Amniotic stem cell (primary cell): ENCODE measurements around the gene SMCO2.

Source experiments
- DNase-seq: peaks from one replicate; lab custom pipeline; 2025; lab: John Stamatoyannopoulos, UW

Gene SMCO2

DNA sequence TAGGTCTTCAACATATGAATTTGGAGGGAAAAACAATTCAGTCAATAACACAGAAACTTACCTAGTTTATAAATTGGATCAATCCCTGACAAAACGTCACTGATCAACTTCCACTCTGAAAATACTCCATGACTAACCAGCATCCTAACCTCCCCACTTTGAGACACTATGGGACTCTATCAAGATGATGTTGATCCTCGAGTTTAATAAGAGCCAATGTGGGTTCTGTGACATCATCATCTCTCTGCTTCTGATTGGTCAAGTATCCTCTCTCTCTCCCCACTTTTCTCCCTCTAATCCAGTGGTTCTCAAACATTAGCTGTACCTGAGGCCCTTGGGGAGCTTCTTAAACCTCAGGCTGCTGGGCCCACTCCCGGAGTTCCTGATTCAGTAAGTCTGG is at the start of gene SMCO2:
Gene SMCO2, plus strand, starts transcription at position 301 of the 400 bp plus-strand sequence. CDS start 23,896 bp downstream, outside the sequence.
- no peak for DNase-seq

DNA sequence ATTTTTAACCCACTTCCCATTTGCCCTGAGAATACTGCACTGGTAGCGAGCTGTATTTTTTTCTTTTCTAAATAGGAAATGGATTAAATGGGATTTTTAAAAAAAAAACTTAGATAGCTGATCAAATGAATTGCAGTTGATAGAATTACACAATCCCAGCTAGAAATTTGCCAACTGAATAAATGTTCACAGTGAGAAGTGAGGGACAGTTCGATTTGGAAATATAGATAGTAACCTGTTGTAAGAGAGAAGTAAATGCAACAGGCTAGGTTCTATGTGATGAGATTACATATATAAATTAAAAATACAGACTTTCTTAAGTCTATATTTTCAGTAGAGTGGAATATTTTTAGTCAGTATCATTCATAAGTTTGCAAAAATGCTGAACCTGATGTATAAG is 48.1 kb upstream of the SMCO2 start:
- no peak for DNase-seq

DNA sequence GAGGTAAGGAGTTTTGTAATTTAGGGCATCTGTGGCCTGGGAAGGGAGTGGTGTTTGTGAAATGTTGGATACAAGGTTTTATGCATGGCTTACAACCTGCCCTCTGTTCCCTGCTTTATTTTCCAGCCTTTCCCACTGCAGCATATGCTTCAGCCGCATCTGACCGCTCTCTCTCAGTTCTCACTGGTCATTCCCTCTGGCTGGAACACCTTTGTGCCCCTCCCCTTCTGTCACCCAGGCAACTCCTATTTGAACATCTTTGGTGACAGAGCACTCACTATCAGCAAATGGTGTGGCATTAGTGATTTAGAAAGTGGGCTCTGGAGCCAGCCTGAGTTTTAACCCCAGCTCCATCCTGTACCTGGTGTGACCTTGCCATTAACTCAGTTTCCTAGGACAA is 47.5 kb upstream of the SMCO2 start:
- no peak for DNase-seq

DNA sequence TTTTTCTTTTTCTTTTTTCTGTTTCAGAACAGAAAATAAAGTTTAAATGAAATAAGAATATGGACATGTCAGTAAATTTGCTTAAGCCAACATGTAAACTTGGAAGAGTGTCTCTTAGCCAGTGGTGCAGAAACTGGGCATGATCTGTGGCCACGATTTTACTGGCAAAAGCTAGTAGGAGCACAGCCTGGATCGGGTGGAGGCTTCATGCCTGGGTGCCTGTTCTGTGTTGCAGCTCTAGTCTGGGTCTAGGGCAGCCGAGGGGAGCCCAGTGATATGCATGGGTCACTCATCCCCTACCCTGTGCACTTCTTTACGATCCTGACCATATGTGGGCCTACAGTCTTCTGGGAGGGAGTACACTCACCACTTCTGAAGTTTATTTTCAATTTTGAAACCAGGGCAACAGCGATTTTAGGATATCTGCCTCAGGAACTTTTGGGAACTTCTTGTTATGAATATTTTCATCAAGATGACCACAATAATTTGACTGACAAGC is 45.6 kb upstream of the SMCO2 start:
- DNase-seq, result no peak

DNA sequence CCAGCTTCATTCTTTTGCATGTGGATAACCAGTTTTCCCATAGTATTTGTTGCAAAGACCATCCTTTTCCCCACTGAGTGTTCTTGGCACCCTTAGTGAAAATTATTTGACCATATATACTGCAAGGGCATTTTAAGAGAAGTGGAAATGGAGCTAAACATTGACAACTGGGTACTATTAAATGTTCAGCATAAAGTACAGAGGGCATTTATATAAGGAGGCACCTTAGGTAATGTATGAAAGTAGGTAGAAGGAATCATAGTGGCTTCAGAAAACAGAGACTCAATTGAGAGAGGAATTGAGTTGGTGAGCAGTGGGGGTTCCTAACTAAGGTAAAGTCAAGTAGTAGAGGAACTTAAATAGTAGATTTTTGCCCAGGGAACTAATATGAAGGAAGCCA is 34.5 kb upstream of the SMCO2 start:
- DNase-seq, result no peak

DNA sequence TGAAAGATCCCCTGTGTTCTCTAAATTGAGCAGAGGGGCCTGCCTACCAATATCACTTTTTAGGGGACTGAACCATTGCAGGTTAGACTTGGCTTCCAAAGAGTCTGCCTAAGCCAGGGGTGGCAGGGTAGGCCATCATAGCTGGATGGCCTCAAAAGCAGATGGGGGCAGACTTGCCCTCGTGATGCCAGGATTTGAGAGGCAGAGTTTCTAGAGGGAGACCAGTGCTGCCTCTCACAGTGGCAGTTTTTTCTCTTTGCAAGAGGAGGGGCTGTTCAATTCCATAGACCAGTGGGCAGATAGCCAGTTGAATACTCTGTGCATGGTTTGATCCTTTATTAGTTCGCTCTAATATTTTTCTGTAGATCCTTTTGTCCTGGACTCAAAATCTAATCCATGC is 23.8 kb upstream of the SMCO2 start:
- no peak for DNase-seq

DNA sequence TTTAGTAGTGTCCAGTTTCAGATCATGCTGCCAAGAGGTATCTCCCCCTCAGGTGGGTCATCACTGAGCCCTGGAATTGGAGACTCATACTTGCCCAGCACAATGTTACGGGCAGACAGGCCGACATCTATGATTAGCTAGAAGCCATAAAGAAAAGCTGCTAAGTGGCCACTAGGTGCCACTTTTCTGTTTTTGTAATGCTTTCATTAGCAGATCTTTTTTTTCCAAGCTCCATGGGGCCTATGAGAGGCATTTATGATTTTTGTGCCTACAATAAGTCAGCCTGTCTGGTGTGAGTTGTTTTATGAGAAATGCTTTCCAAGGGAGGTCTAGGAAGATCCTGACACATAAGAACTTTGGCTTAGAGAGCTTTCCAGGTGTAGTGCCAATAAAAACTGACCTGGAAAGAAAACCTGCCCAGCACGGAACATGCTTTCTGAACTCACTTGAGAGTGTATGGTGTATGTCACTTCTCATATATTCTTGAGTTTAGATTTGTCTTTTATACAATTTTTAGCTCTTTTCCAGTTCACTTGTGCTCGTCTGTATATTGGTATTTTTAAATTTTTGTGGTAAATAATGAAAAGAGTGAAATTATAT is 21.8 kb upstream of the SMCO2 start:
- no peak for DNase-seq

DNA sequence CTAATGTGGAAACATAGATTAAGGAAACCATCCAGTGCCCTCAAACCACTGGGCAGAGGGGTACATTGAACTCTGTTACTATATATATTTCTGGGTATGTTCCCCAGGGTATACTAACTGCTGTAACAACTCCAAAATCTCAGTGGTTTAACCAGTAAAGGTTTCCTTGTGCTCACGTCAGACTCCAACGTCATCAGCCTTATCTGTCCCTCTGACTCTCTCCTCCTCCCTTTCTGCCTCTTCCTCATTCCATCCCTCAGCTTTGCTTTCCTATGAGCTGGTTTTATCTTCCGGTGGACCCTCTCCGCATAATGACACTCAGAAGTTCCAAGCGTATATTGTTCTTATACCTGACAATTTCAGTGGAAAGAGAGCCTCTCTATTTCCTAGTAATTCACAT is 21.2 kb upstream of the SMCO2 start:
- DNase-seq, result no peak

DNA sequence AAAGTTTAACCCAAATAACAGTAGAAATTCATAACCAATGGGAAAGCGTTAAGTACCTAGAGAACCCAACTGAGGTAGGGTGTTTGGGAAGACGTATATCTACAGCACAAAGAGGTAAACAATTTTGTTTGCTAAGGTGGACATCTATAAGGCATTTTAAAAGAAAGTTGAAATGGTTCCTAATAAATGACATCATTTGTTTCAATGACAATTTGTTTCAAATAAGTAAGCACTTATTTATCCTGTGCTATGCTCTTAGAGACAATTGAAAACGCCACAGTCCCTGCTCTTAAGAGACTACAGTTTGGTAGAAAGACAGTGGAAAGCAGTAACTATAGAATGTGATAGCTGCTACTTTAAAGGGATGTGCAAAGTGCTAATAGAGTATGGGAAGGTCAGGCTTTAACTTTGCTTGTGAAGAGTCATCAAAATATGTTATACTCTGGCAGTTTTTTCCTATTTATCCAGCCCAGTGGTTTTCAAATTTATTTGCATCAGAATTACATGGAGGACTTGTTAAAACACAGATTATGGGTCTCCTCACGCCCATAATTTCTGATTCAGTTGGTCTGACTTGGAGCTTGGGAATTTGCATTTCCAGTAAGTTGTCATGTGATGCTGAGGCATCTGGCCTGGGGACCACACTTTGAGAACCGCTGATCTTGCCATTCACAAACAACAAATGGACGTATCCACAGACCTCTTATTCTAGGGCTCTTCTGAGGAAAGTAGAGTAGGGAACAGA is 19.6 kb upstream of the SMCO2 start:
- no peak for DNase-seq

DNA sequence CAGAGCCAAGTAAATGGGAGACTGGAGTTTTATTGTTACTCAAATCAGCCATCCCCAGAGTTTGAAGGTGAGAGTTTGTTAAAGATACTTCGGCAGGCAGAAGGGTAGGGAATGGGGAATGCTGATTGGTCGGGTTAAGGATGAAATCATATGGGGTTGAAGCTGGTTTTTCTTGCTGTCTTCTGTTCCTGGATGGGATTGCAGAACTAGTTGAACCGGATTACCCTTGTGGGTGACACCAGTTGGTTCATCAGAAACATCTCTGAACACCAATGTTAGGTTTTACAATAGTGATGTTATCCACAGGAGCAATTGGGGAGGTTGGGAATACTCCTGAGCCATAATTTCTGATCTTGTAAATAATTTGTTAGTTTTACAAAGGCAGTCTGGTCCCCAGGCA is 18.7 kb upstream of the SMCO2 start:
- no peak for DNase-seq

DNA sequence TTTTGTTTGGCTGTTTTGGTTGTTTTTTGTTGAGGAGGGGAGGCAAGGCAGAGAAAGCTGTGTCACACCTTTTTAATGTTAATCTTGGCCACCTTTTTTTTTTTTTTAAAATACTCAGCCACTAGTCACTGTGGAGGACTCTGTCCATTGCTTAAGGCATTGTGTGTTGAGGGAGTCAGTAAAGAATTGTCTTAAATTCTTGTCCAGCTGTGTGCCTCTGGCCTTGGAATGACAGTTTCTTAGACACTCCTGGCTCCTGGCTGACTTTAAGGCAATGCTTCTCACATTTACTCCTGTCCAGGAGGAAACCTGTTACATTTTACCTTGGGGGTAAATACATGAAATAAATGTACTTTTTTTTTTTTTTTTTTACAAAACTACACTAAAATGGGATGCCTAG is 18.1 kb upstream of the SMCO2 start:
- no peak for DNase-seq

DNA sequence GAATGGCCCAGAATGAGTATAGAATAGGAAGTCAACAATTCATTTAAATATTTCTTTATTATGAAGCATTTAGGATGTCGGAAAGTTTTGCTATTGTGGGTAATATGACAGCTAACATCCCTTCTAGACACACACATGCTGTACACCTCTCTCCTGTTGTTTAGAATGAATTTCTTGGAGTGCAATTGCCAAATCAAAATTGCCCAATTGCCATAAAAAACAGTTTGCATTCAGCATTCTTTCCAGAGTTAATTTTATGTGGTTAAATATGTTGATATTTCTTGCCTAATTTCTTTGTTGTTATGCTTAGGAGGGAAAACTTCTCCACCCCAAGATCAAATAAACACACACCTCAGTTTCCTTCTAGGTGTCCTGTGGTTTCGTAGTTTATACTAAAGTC is 16.9 kb upstream of the SMCO2 start:
- no peak for DNase-seq

DNA sequence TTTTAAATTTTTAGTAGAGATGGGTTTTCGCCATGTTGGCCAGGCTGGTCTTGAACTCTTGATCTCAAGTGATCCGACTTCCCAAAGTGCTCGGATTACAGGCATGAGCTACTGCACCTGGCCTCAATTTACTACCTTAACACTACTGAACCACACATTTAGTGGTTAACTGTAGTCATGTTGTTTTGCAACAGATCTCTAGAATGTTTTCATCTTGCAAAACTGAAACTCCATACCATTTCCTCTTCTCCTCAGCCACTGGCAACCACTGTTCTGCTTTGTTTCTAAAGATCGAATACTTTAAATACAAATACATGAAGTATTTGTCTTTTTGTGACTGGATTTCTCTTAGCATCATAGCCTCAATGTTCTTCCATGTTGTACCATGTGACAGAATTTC is 15.4 kb upstream of the SMCO2 start:
- no peak for DNase-seq

DNA sequence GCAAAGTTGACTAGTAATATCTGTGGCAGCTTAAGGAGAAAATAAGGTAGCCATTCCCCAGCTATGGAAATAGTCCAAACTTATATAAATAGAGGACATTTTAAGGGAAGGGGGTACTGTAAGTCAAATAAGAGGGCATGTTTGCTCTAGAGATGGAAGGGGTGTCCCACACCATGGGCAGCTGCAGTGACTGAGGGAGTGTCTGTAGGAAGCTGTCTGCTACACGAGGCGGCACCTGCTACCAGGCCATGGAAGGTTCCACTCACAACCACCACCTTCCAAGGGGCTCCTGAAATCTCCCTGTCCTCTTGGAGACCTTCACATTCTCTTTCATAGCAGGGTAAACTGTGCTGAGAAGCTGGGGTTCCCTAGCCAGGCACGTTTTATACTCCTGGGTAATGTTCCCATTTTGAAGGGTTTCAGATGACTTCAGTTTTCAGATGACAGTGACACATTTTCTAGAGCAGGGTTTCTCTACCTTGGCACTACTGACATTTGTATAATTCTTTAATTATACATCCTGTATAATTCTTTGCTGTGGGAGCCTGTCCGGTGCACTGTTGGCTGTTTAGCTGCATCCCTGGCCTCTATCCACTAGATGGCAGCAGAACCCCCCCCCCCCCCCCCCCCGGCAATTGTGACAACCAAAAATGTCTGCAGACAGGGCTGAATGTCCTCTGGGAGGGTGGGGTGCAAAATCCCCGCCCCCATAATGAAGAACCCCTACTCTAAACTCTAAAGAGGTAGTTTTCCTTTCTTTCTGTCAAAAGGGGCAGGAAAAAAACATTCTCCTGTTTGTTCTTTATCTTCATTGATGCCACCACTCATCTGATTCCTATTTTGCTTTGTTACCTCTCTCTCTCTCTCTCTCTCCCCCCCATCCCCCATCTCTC is 11.6 kb upstream of the SMCO2 start:
- no peak for DNase-seq

DNA sequence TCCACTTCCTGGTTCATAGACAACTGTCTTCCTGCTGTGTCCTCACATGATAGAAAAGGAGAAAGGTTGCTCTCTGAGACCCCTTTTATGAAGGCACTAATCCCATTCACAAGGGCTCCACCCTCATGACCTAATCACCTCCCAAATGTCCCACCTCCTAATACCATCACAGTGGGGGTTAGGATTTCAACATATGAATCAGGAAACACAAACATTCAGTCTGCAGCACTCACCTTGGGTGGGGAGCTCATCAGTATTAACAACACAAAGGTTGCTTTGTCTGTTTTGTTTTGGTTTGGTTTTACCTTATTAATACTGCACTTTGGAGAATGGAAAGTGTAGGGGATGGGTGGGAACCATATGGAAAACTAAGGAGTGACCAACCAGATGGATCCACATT is 10.5 kb upstream of the SMCO2 start:
- no peak for DNase-seq

DNA sequence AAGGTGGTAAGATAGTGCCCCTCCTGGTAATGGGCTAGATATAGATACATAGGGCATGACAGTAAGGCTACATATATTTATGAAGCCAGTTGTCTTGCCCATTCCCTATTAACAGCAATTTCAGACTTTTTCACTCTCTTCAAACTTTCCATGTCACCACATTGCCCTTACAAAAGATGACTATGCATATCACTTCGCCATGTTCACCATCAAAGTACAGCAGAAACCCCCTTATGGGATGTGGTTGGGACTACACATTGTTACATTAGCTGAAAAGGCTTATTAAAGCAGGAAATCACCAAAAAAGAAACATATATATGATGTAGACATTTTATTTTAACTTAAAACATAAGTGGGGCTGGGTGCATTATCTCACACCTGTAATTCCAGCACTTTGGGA is 9.8 kb upstream of the SMCO2 start:
- no peak for DNase-seq

DNA sequence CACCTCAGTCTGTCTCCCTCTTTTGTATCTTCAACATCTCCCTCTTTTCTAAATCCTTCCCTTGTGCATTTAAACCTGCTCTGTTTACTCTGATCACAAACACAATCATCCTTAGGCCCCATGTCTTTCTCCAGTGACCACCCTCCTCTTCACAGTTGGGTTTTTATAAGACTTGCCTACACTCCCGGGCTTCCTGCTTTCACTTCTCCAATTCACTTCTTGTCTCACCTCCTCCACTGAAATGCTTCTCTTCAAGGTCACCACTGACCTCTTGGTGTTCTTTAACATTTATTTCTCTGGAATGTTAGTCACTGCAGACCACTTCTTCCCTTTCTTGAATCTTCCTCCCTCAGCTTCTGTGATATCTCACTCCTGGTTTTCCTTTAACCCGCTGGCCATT is 8.7 kb upstream of the SMCO2 start:
- DNase-seq, result no peak

DNA sequence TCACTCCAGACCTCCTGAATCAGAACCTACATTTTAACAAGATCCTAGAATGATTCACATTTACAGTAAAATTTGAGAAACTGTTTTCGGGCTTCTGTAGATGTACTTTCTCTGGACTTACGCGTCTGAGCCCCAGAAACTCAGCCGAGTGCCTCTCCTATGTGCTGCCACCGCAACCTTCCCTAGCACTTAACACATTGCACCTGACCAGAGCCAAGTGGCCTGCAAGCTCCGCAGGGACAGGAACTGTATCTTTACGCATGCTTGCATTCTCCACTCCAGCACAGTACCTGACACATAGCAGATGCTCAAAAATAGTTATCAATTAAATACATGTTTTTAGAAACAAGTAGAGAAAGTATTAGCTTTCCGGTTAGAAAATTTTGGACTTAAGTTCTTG is 1.2 kb downstream of the SMCO2 start:
- no peak for DNase-seq

DNA sequence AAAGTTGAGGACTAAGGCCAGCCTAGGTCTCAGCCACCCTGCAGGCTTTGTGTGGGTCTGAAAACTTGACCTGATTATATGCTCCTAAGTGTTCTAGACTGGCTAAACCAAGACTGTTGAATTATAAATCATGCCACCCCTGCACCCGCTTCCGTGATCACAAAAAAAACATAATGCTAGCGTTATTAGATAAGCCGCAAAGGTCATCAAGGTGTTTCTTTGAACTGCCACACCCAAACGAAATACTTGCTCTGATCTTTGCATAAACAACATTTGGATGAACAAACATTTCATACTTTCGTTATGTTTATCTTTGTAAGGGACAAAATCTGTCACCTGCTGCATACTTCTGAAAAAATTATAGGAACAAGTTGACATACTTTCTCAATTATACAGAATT is 2.5 kb downstream of the SMCO2 start:
- no peak for DNase-seq

DNA sequence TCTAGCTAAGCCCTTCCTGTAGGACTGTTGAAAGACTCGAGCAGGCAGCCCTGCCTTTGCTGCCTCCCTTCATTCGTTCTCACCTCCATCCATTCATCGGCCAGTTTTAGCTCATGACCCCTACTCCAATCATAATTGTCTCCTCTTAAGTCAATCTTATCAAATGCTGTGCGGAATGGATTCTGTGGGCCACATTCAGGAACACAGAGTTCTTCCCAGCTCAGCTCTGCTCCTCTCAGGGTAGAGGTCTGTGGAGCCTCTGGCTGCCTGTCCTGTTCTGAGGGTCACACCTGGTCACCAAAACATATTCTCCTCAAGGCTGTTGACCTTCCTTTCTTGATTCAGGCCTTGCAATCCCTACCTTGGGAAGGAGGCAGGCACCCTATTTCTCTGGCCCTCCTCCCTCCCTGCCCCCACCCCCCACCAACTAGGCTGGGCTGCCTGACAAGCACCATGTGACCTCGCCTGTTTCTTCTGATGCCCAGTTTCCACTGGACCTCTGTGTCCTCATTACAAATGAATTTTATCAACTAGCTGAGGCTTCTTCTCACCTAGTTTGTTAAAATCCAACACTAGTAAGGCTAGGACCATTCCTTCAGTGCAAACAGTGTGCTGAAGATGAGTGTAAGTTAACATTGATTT is 3.5 kb downstream of the SMCO2 start:
- DNase-seq, result no peak

DNA sequence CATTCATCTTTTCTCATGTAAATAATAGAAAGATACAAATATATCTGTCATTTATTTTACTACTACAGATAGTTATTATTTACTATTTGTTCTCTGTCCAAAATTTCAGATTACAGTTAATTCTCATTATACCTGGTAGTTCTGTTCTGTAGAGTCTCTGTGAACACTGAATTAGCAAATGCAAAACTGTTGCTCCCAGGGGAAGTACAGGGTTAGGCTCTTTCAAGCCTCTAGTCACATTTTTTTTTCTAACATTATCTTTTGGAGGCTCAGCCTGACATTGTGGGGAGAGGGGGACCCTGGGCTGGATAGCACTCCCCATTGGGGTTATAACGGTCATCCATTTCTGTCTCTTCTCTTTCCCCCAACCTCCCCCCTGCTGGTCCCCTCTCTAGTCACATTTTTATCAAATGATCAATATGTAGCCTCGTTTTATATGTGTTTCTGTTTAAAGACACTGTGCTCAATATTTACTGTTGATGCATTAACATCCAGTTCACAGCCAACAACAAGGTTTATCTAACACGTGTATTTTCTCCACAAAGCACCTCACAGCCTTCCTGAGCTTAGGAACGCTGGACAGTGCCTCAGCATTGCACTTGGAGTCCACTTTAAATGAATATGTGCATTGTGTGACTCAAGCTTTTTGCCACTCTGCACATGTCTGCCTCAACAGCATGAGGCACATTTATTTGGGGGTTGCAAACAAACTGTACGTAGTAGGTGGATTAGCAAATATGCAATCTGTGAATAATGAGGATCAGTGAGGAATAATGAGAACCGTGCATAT is 4.7 kb downstream of the SMCO2 start:
- no peak for DNase-seq

DNA sequence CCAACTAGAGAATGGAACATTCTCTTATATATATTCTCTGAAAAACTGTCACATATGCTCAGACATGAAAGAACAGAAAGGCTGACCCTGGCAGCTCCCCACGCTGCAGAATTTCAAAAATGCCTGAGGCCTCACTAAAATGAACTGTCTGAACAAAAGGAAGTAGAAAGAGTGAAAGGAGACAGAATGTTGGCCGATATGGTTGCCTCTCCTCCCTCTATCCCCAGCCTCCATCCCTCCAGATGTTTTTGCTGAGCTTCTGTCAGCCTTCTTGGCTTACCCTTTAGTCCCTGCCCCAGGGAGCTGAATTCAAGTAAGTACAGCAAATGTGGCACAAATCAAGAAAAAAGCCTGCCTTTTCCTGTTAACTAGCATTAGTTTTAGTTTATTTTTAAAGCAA is 6.9 kb downstream of the SMCO2 start:
- no peak for DNase-seq
